PC-9 (cell line): ENCODE results near the gene GPR179. TPM values are rescaled to one million over a fixed set of nuclear protein-coding genes. Genes with fewer than 3 reads are reported as not detected.

ENCODE experiments used
- BruUV-seq: library from RNA; stranded (reverse); fragments of 400-500 nt; replicated peaks from 2 replicates; lab custom pipeline; 2021; lab: Mats Ljungman, UMichigan
- CTCF ChIA-PET: fragments of 300-600 bp; sonication (Branson Sonifier 250); formaldehyde crosslinking; loops from one replicate; lab custom pipeline; 2022; ENCODE audit warnings: antibody characterized with exemption; lab: Charles Lee
- POLR2A ChIA-PET: fragments of 300-600 bp; sonication (Branson Sonifier 250); formaldehyde crosslinking; loops from one replicate; lab custom pipeline; 2022; ENCODE audit warnings: antibody characterized with exemption; ENCODE audit not compliant: unreplicated experiment; lab: Charles Lee
- DNase-seq, 2 experiments: peaks; one replicate each; pipeline versions ENCODE4 v3.0.0 to v3.0.0-alpha.2; 2015 to 2022; ENCODE audit warnings: mixed read lengths in 1 of 2
- H2AFZ ChIP-seq: fragments of 200-600 bp; sonication (generic); 2 replicates; pipeline ENCODE4 v1.8.1; 2017; ENCODE audit warnings: antibody characterized with exemption
- H3F3A ChIP-seq: fragments of 200-600 bp; sonication (generic); 2 replicates; pipeline ENCODE4 v1.8.1; 2017; ENCODE audit warnings: antibody characterized with exemption, mild to moderate bottlenecking, low read depth; ENCODE audit not compliant: insufficient read depth
- H3K27ac ChIP-seq: fragments of 200-600 bp; sonication (generic); 2 replicates; pipeline ENCODE4 v1.6.1; 2016; ENCODE audit warnings: mixed run types
- H3K27me3 ChIP-seq: fragments of 200-600 bp; sonication (generic); 2 replicates; pipeline ENCODE4 v1.6.1; 2016; ENCODE audit warnings: low read depth, mixed run types; ENCODE audit not compliant: insufficient read depth
- H3K36me3 ChIP-seq: fragments of 200-600 bp; sonication (generic); 2 replicates; pipeline ENCODE4 v1.6.1; 2016; ENCODE audit warnings: low read depth, mixed run types
- H3K4me1 ChIP-seq: fragments of 200-600 bp; sonication (generic); replicated peaks from 2 replicates; pipeline ENCODE4 v1.6.1; 2016; ENCODE audit warnings: mixed run types; ENCODE audit not compliant: insufficient read depth
- H3K4me2 ChIP-seq: fragments of 200-600 bp; sonication (generic); 2 replicates; pipeline ENCODE4 v1.6.1; 2017; ENCODE audit warnings: mixed run types
- H3K4me3 ChIP-seq: fragments of 200-600 bp; sonication (generic); 2 replicates; pipeline ENCODE4 v1.6.1; 2016; ENCODE audit warnings: mixed run types
- H3K79me2 ChIP-seq: fragments of 200-600 bp; sonication (generic); 2 replicates; pipeline ENCODE4 v1.6.1; 2017; ENCODE audit warnings: low read depth, mixed run types
- H3K9me2 ChIP-seq: fragments of 200-600 bp; sonication (generic); 2 replicates; pipeline ENCODE4 v1.8.1; 2017; ENCODE audit warnings: mild to moderate bottlenecking; ENCODE audit not compliant: insufficient read depth
- H3K9me3 ChIP-seq: fragments of 200-600 bp; sonication (generic); 2 replicates; pipeline ENCODE4 v1.8.1; 2016; ENCODE audit warnings: low read depth; ENCODE audit not compliant: insufficient read depth
- H4K20me1 ChIP-seq: fragments of 200-600 bp; sonication (generic); 2 replicates; pipeline ENCODE4 v1.8.1; 2017; ENCODE audit not compliant: insufficient read depth
- EZH2 ChIP-seq: fragments of 200-600 bp; sonication (generic); IDR thresholded peaks from 2 replicates; pipeline ENCODE4 v1.8.0; 2017; ENCODE audit warnings: antibody characterized with exemption, low read depth
- intact Hi-C: fragments of 100-400 bp; cut with micrococcal nuclease; formaldehyde crosslinking; loops from one replicate; pipeline ENCODE4 v1.10.0; 2022; ENCODE audit not compliant: unreplicated experiment
- total RNA-seq: library from RNA; stranded (reverse); gene quantifications from 2 replicates; pipeline ENCODE4 v1.2.3, GENCODE V29; 2021
- TF ChIP-seq, protein P1 (sequence below): fragments of 200-600 bp; sonication (generic); conservative IDR thresholded peaks from 2 replicates; pipeline ENCODE4 v1.6.1; 2017; ENCODE audit warnings: mixed run types, antibody characterized with exemption, mild to moderate bottlenecking, moderate library complexity

GPR179 gene
- total RNA-seq, 1 experiment from 2014 or later, result 0.57 TPM

DNA sequence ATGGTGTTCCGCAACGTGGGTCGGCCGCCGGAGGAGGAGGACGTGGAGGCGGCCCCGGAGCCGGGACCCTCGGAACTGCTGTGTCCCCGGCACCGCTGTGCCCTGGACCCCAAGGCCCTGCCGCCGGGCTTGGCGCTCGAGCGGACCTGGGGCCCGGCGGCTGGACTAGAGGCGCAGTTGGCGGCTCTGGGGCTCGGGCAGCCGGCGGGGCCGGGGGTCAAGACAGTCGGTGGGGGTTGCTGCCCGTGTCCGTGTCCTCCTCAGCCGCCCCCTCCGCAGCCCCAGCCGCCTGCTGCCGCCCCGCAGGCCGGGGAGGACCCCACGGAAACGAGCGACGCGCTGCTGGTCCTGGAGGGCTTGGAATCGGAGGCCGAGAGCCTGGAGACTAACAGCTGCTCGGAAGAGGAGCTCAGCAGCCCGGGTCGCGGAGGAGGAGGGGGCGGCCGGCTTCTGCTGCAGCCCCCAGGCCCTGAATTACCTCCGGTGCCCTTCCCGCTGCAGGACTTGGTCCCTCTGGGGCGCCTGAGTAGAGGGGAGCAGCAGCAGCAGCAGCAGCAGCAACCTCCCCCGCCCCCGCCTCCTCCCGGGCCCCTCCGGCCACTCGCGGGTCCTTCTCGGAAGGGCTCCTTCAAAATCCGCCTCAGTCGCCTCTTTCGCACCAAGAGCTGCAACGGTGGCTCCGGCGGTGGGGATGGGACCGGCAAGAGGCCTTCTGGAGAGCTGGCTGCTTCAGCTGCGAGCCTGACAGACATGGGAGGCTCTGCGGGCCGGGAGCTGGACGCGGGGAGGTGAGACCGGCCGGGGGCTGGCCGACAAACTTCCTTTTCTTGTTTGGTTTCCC, 8.7 kb upstream of the GPR179 start:
- Histone ChIP-seq H3K36me3 (no peaks in the 10 kb centered on the region), H3K79me2 (peaks cover 44% of the 10 kb centered on the region), H3F3A (peaks cover 14% of the 10 kb centered on the region), H3K9me3 (no peaks in the 10 kb centered on the region), H3K27me3 (no peaks in the 10 kb centered on the region), H3K4me3 (peak overlapping the region; percentile 84), H3K27ac (no peak overlapping the region), H2AFZ (peak overlapping the region; percentile 72), H3K4me2 (peak overlapping the region; percentile 95), H4K20me1 (peaks cover 18% of the 10 kb centered on the region), H3K9me2 (no peaks in the 10 kb centered on the region), H3K4me1 (peaks cover 29% of the 10 kb centered on the region)
- POLR2A ChIA-PET, result interaction anchor here (0.6 to 0.7 kb wide), 3 partner anchors 52 to 157 kb away, joined by 3 to 7 read pairs (median 3); no protein-coding TSS in a partner anchor
- CTCF ChIA-PET, result interaction anchor here (0.5 to 0.6 kb wide), 3 partner anchors 25 to 844 kb away, joined by 4 to 9 read pairs (median 9); no protein-coding TSS in a partner anchor
- no TSS peak for BruUV-seq
- intact Hi-C loops, result no loop called here
- TF ChIP-seq, protein P1, sequence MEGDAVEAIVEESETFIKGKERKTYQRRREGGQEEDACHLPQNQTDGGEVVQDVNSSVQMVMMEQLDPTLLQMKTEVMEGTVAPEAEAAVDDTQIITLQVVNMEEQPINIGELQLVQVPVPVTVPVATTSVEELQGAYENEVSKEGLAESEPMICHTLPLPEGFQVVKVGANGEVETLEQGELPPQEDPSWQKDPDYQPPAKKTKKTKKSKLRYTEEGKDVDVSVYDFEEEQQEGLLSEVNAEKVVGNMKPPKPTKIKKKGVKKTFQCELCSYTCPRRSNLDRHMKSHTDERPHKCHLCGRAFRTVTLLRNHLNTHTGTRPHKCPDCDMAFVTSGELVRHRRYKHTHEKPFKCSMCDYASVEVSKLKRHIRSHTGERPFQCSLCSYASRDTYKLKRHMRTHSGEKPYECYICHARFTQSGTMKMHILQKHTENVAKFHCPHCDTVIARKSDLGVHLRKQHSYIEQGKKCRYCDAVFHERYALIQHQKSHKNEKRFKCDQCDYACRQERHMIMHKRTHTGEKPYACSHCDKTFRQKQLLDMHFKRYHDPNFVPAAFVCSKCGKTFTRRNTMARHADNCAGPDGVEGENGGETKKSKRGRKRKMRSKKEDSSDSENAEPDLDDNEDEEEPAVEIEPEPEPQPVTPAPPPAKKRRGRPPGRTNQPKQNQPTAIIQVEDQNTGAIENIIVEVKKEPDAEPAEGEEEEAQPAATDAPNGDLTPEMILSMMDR, result no peak
- no peak for TF ChIP-seq EZH2
- peak in 1 of 2 experiments; percentile 14 for DNase-seq

DNA sequence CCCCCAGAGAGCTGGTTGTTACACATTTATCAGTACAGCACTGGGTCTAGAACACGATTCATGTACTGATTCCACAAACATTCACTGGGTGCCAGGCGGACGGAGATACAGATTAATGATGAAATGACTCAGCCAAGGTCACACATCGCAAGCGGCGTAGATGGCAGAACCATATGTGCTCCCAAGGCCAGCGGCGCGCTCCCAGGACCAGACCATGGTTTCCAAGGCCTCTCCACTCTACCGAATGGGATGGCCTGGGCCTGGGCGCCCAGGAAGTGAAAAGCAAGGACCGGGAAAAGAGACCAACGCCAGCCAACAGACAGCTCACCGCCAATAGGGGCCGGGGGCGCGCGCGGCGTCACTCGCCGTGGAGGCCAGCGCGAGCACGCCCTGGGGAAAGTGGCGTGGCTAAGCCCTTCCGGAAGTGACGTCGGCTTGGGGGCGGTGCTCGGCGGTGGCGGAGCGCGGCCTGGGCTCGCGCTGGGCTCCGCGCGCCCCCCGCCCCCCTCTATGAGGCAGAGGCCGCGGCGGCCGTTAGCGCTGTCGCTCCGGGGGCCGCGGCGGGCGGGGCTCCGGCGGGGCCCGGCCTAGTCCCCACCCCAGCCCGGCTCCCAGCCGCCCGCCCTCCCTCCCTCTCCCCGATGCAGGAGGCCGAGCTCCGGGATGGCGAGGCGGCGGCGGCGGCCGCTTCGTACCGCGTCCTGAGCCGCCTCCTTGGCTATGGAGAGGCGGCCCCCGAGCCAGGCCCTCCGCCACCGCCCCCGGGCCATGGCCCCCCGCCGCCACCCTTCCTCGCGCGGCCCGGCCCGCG, 7.9 kb upstream of the GPR179 start, which contains the start of gene SOCS7:
Gene SOCS7, plus strand, starts transcription at position 433 of the 811 bp plus-strand sequence. Its CDS starts 209 bp downstream, at position 642.
- ChIA-PET CTCF (interaction anchor here (0.6 to 1.0 kb wide), 4 partner anchors 24 to 843 kb away, joined by 3 to 9 read pairs (median 4); no protein-coding TSS in a partner anchor), POLR2A (interaction anchor here (0.6 to 0.7 kb wide), 2 partner anchors 53 to 157 kb away, joined by 3 to 7 read pairs; no protein-coding TSS in a partner anchor)
- intact Hi-C loops, result no loop called here
- Histone ChIP-seq H4K20me1 (peaks cover 18% of the 10 kb centered on the region), H3K27me3 (no peaks in the 10 kb centered on the region), H2AFZ (peak within 1 kb of the TSS; percentile 91), H3K4me1 (peaks cover 29% of the 10 kb centered on the region), H3K36me3 (no peaks in the 10 kb centered on the region), H3K27ac (peak within 1 kb of the TSS; percentile 61), H3K4me3 (peak within 1 kb of the TSS; percentile 84), H3K9me2 (no peaks in the 10 kb centered on the region), H3K4me2 (peak within 1 kb of the TSS; percentile 95), H3K79me2 (peaks cover 37% of the 10 kb centered on the region), H3K9me3 (no peaks in the 10 kb centered on the region), H3F3A (peaks cover 14% of the 10 kb centered on the region)
- BruUV-seq, result no TSS peak
- peak; percentile 75 to 90 for DNase-seq
- TF ChIP-seq EZH2, result no peak
- TF ChIP-seq, protein P1, result no peak

DNA sequence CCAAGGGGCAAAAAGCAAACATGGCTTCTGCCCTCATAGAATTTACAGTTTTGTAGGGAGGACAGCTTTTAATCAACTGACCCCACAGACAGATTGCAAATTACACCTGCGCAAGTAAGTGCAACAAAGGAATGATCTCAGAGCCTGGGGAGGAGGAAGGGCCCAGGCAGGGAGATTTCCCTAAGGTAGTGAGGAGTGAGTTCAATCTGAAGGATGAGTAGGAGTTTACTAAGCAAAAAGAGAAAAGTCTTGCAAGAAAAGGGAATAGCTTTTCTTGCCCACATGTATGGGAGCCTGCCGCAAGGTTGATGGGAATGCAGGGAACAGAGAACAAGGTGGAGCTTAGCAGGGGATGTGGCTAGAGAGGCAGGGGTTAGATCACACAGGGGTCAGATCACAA, 6.3 kb upstream of the GPR179 start:
- Histone ChIP-seq H3K4me2 (peak overlapping the region; percentile 86; the same call in 1 of the 2 replicates), H3K4me3 (no peak overlapping the region), H4K20me1 (peaks cover 13% of the 10 kb centered on the region; the same call in 1 of the 2 replicates), H3K9me3 (no peaks in the 10 kb centered on the region), H3K27me3 (no peaks in the 10 kb centered on the region), H3K36me3 (no peaks in the 10 kb centered on the region), H3K9me2 (no peaks in the 10 kb centered on the region), H3K27ac (no peak overlapping the region), H3K4me1 (peaks cover 29% of the 10 kb centered on the region), H2AFZ (no peak overlapping the region), H3F3A (peaks cover 14% of the 10 kb centered on the region), H3K79me2 (peaks cover 22% of the 10 kb centered on the region)
- ChIA-PET CTCF (interaction anchor here (0.5 to 2.9 kb wide), 8 partner anchors 12 to 318 kb away, joined by 3 to 36 read pairs (median 4); no protein-coding TSS in a partner anchor), POLR2A (no interaction called here)
- intact Hi-C loops, result no loop called here
- no TSS peak for BruUV-seq
- TF ChIP-seq, protein P1, result no peak
- TF ChIP-seq EZH2, result no peak
- DNase-seq, result no peak
